Fibroblast of skin of right quadriceps (primary cell): ENCODE results near the gene CALML4.
"Not testable (repeated sequence)": the region's sequence is repeated elsewhere in the genome, so short reads cannot be mapped to it uniquely, and the experiment has no call there.

Source experiments
- DNase-seq: peaks from one replicate; pipeline ENCODE4 v3.0.0-alpha.2; 2013

The CALML4 gene

DNA sequence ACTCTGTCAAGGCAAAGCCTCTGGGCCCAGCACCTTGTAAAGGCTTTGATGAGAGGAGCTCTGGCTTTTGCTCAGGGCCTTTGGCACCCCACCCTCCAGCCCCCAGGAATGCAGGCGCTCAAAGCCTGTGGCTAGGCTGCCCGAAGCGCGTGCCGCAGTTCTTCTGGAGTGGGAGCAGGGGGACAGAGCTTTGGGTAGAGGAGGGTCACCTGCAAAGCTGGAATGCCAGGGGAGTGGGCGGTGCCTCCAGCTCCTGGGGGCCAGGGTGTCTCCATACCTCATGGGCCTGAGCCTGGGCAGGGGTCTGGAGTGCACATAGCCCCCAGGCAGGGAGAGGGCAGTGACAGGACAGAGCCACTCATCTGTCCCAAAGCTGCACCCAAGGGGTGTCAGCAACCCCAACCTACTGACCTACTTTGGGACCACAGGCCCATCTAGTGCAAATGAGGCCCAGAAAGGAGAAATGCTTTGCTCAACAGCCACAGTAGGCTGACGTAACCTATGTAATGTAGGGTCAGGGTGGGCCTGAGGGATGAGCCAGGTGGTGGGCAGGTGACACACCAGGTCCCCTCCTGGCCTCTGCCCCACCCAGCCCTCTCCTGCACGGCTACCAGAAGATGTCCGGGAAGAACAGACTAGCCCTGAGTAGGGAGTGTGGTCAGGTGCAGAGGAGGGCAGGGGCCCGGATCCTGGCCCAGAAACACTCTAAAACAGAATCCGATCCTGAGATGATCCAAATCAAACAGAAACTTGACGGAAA, 2.2 kb upstream of the CALML4 start:
- no peak for DNase-seq

DNA sequence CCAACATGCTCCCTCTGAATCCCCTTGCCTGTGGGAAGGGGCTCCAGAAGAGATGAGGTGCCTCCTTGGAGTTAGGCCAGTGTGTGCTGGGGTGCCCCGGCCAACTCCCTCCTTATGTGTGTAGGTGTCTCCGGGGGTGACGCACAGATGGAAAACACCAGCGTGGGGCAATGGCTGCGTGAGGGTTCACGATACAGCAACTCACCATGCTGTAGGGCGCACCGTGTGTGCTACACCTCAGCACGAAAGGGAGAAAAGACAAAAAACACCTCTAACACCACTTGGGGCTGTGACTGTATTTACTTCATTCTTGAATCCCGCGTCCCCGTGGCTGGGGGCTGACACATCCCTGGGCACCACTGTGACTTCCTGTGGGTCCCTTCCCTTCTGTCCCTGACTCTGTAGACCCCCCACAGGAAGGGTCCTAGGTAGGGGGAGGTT, 1.6 kb upstream of the CALML4 start:
- DNase-seq = no peak

DNA sequence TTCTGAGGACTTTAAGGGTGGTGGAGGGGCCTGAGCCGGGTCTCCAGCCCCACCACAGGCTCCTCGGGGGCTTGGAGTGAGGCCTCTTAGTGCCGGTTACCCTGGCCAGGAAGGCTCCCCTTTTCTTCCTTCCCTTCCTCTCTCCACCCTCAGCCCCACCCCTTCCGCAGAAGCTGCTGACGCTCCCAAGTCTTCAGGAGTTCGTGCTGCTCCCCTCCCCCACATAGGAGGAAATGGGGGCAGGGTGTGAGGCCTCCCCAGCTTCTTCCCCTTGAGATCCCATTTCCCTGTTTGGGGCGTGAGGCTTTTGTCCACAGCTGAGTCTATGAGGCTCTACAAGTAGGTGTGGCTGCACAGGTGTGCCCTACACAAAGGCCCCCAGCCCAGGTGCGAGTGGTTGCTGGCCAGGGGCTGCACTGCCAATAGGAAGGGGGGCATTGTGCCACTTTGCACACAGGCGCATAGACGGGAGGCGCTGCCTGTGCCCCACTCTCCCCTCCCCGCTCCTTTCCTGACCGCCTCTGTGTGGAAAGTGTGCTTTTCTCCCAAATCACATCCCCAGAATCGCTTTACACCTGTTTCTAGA, 915 bp upstream of the CALML4 start:
- DNase-seq = no peak

DNA sequence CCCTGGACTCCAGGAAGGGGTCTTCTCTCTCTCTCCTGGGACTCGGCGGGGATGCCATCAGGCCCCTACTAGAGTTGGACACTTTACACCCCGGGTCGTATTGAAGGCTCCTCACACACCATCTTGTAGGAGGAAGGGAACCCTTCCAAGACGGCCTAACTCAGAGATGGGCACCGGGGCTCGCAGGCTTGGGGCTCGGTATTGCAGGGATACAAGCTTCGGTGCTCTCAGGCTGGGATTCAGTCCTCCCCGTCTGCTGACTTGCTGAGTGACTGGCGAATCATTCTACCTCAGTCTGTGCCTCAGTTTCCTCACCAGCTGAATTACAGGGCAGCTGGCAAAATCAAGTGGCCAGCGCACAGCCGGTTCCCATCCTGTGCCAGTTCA, 419 bp upstream of the CALML4 start:
- no peak for DNase-seq

DNA sequence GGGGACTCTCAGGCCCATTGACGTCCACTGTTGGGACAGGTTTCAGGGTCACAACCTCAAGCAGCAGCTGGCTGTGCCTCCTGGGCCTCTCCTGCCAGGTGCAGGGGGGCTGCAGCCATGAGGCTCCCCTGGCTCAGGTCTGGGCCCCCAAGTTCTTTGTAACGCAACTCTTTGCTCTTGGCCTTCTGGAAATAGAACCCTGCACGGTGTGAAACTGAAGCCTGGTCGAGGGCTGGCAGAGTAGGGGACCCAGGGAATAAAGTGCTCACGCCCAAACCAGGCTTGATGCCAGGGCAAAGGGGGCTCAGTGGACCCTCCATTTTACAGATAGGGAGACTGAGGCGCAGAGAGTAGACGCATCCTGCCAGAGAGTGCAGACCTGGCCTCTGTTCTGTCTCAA, 771 bp downstream of the CALML4 start:
- no peak for DNase-seq

DNA sequence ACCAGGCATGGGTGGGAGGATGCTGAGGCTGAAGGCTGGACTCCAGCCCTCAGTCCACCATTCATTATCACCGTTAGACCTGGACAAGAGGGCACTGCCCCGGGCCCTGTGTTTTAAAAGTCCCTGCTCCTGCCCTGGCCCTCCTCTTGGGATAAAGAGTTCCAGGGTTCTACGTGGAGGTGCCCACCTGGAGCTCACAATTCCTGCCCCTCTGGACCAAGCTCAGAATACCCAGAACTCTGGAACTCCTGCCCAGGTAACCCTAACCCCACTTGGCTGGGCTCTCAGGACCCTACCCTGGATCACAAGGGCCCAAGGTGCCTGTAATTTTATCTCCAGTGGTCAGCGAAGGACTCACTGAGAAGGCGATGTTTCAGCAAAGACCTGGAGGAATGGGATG, 1.2 kb downstream of the CALML4 start:
- DNase-seq = no peak

DNA sequence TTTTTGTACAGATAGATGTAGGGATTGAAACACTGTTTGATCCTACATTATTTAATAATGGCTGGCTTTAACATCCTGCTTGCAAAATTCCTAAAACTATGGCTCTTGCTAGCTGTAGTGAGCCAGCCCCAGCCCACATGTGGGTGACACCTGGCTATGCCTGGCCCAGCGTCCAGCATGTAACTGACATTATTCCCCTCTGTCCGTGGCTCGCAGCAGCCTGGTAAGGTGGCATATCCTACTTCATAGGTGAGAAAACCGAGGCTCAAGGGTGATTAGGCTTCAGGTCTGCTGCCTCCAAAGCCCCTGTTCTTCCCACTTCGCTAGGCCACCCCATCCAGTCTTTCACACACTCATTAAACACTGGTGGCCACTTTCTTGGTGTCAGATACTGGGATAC, 1.6 kb downstream of the CALML4 start:
- DNase-seq = no peak

DNA sequence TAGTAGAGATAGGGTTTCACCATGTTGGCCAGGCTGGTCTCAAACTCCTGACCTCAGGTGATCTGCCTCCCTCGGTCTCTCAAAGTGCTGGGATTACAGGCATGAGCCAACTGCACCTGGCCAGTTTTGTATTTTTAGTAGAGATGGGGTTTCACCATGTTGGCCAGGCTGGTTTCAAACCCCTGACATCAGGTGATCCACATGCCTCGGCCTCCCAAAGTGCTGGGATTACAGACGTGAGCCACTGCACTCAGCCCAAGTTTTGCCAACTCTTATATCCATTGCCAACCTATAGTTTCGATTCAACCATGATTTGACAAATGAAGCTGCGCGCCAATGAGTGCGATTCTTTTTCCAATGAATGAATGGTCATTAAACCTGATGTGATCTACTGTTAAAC, 2.1 kb downstream of the CALML4 start:
- not testable (repeated sequence) for DNase-seq

DNA sequence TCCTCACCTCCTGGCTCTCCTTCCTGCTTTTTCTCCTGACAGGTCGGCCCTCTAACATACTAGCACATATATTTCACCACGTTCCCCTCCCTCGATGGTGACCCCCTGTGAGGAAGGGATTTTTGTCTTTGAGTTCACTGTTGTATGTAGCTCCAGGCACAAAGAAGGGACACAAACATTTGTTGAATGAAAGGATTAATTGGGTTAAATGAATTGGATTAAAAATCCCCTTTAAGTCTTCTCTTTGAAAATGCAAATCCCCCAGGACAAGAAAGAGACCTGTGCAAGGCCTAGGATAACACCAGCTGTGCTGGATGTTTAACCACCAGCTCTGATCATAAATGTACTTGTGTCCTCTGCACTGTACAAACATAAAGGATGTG, 3.3 kb downstream of the CALML4 start:
- DNase-seq = no peak

DNA sequence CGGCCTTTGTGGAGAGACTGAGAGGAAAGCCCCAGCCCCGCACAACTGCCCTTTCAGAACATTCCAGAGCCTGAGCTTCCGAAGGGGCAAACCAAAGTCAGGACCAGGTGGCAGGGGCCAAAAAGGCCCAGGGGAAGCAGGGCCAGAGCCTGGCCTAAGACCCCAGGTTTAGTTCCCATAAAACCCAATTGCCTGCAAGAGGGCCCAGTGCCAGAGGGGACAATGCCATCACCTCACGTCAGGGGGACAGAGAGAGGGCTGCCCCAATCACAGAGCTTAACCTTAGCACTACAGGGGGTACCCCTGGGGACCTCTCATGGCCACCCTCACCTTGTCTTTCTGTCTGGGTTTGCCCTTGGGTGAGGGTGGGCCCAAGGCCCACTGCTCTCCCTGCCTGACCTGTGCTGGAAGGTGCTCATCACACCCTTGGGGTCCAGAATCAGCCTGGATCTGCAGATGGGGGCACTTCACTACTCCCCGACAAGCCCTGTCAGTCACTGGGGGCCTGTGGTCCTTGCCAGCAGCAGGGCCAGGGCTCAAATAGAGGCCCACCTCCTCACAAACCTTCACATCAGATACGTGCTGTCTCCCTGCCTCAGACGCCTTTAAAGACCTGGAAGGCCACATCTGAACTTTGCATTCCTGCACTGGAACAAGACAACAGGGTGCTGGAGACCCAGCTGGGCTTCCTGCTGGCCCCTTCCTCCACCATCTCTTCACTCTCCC, 3.8 kb downstream of the CALML4 start:
- DNase-seq = no peak

DNA sequence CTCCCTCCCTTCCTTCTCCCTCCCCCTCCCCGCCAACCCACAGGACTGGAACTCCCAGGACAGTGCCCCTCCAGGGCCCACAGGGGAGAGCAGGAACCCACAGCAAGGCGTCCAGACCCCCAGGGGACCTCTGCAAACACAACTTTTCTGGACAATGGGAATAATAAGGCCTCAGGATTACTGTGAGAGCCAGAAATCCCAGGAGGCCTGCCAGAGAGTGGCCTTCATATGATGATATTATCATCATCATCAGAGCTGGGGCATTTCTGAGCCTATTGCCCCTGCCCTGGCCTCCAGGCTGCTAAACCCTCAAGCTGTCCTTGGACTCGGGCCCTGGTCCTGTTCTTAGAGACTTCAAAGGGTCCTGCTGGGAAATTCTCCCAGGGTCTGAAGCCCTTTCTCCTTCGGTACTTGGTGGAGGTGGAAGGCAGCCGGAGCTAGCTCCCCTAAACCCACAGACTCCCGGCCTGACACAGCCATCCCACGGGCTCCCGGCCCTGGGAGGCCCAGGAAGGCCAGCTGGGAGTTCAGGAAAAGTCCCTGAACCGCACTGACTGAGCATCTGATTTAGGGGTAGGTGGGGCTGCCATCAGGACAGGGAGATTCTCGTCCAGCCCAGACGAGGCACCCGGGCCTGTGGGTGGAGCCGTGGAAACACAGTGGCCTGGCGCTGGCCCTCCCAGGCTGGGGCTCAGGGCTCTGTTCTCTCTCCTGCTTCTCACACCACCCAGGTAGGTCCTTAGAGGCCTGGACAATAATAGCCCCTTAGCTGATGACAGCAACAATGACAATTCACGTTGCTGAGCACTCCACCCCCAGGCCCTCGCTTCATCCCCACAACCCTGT, 4.9 kb downstream of the CALML4 start:
- no peak for DNase-seq

DNA sequence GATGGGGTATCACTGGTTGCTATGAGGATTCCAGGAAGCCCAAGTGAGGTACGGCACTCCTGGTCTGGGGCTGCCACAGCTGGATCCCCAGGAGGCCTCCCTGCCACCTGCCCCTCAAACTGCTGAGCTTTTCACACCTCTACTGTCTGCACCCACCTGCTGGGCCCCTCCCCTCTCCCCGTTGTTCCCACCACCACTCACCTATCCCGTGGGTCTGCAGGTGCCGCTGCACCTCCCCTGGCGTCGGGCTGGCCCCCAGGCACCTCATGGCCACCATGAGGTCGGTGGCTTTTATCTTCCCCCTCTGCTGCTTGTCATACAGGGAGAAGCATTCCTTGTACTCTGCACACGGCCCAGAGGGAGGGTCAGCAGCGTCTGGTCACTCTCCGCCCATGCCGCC, 5.8 kb downstream of the CALML4 start:
- no peak for DNase-seq

DNA sequence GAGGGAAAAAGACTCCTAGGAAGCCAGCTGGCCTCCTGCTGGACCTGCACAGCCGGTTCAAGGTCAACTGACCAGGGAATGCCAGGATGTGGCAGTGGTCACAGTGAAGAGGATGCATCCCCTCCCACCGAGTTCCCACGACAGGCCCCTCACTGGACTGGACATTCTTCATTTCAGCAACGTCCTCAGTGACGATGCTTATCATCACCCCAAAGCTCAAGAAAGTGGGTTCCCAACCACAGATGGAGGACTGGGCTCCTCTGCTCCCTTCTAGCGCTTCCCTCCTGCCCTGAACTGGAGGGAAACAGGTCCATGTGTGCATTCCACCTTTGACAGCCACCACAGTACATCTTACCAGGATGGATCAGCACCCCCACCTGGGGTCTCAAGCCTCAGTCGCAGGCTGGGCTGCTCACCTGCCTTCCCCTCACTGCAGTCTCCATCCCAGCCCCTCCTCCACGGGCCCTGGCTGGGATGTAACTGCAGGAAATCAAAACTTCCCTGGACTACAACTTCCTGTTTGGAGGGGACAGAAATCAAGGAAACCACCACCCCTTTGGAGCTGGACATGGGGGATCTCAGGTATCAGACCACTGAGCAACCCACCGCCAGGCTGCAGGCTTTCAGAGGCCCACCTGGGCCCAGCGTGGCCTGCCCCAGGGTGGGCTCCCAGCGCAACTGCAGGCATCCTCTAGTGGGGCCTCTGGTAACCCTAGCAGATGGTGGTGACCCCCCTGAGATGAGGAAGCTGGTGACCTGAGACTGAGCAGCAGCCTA, 7.3 kb downstream of the CALML4 start:
- no peak for DNase-seq

DNA sequence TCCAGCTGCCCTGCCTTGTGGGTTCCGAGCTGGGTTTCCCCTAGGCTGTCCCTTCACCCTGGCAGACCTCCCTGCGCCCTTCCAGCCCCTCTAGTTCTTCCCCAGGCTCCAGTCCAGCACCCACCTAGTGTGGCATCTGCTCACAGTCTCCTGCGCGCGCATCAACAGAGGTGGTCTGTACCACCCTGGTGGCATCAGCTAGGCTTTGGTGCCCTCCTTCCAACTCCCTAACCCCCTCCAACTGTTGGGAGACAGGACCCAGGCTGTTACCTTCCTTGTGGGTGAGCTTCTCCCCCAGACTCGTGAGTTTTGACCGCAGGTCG, 8.0 kb downstream of the CALML4 start:
- DNase-seq = no peak

DNA sequence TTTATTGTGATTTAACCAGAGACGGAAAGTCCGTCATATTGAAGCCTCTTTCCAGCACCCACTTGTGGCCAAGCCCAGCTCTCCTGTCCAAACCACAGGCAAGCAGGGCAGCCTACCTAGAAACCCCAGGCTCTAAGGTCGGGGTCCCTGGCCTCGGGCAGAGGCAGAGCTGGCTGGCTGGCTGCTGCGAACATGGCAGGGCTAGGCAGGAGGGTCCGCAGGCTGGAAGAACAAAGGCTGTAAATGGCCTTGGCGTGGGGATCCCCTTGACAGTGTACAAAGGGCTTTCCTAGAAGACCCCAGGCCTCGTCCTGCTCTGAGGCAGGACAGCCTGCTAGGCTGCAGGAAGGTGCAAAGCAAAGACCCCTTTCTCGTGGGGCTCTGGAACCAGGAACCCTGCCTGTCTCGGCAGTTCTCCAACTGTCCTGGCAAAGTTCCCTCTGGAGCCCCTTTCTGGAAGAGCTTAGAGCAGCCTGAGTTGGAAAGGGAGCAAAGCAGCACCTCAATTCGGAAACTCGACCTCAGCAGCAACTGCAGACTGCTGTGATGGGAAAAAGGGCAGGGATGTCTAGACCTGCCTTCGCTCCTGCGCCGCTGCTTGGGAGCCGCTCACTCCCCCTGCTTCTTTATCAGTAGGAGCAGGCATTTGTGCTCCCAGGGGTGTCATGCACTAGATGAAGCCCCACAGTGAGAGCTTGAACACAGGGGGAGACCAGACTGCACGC, 8.5 kb downstream of the CALML4 start:
- DNase-seq = no peak

DNA sequence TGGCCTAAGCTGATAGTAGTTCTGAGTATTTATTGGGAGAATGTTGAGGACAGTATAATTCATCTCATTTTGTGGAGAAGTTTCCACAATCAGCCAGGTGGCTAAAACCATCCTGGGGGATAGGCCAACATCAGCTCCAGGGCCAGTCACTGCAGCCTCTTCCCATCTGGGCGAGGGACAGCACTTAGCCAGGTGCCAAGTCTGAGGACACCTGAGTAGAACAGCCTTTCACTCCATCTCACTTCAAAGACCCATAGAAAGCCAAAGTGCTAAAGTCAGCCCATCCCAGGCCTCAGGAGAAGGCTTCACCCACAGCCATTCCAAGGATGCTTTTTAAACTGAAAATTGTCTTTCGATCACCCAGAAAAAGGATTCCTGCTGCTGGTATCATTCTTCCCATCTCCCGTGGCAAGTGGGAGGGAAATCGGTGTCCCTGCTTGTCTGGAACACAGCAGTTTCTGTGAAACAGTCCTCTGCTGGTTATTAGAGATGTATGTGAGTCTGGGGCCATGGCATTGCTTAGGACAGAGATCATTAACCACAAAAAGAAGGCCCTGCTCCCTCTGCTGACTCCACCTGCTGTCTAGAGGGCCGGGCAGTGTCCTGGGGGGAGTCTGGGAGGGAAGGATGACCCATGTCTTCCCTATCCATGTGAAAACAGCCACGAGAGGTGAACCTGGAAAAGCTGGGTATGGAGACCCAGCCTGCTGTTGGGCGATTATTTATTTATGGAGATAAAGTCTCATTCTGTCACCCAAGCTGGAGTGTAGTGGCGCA, 9.6 kb downstream of the CALML4 start:
- DNase-seq = no peak

DNA sequence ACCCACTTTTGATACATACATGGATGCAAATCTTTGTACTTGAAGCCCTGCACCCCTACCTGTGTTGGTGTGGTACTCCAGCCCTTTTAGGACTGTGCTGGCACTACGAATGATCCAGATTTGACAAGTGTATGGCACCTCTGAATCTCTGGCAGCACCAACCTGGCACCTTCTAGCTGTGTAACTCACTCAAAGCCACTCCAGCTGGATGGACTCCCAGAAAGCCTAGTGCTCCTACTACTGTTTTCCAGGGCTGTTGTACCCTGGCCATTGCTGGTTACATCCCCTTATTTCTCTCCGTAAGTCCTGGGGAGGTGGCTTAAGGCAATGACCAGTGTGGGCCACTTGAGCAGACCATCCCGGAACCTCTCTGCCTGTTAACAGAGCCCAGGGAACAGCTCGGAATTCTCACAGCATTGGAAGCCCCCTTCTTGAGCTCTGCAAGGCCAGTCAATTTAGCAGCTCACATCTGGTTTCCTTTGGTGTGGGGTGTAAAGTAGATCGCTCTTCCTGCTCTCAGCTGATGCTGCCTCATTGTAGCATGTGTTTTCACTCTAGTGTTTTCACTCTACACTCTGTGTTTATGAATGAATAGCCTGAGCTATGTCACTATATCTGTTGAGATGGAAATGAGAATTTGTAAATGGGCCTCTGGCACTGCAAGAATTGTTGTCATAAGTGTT, 12.2 kb downstream of the CALML4 start:
- no peak for DNase-seq

DNA sequence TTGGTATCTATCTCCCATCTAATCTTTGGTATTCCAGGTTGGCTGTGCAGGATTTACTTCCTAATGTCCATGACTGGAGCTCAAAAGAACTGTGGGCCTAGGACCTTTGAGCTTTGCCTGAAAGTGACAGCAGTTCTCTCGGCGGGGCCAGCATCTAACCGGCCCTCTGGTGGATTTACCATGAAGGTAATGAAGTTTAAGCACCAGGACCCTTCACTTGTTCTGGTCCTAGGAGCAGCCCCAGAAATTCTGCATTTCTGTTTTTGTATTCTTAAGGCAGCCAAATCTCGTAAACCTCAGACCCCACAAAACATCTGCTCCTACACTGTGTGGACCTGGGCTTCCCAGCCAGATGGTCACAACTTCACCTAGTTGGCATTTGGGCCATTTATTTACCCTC, 13.0 kb downstream of the CALML4 start:
- DNase-seq = no peak

DNA sequence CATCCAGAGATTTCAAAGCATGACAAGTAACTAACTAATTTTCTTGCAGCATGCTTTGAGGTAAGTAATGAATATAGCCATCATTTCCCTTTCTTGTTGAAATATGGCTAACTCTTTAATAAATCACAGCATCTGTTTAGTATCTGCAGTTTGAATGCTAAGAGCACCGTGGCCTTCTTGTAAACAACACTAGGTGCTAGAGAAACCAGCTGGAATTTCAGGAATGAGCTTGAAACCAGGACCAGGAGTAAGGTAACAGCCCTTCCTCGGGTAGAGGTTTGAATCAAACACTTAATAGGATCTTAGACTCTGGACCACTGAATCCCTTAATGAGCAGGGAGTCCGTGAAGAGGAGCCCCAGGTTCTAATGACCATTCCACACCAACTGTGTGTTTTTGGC, 13.6 kb downstream of the CALML4 start:
- DNase-seq = no peak

DNA sequence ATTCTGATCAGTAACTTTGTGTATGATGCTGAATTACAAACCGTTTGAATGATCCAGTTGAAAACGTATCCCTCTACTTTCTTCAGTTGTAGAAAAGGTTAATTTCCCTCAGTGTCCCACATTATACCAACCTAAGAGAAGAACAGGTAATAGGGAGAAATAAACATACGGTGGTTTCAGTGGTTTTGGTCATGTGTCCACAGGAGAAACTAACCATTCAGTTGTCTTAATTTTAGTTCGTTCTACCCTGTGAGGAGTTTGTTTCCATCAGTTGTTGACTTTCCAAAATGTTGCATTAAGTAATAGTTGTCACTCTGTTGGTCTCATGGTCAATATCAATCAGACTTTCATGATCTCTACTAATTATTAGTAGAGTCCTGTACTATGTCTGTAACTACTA, 15.1 kb downstream of the CALML4 start:
- no peak for DNase-seq

DNA sequence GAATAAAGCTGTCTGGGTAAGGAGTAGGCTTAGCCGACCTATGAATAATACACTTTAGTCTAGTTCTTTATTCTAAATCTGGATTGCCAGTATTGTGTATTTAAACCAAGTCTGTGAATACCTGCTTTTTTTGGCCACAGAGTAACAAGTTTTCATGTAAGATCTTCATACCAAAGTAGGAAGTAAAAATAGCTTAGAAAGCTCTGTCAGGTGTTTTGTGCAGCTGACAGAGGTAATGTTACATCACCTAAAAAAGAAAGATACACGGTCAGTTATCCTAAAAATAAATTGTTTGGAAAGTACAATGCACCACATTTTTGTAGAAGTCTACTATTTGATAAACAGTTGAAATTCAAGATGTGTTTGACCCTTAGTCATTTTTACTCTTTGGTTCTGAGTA, 16.5 kb downstream of the CALML4 start:
- DNase-seq = no peak
